BLaER1 treated with 17β-estradiol and CSF1 and Interleukin-3, amounts not matched to agents 10 nM and 100 nM (cell line): ENCODE measurements around the gene ULK2.

Source experiments
- H3K27ac ChIP-seq, 11 experiments: shearing (Covaris generic); formaldehyde crosslinking; 2 replicates each; pipeline ENCODE4 v1.8.1; 2022
- H3K27me3 ChIP-seq, 11 experiments: shearing (Covaris generic); formaldehyde crosslinking; 2 replicates each; pipeline ENCODE4 v1.8.1; 2022
- H3K36me3 ChIP-seq, 11 experiments: shearing (Covaris generic); formaldehyde crosslinking; 2 replicates each; pipeline ENCODE4 v1.8.1; 2022
- H3K4me1 ChIP-seq, 10 experiments: shearing (Covaris generic); formaldehyde crosslinking; 2 replicates each; pipeline ENCODE4 v1.8.1; 2022
- H3K4me2 ChIP-seq, 11 experiments: shearing (Covaris generic); formaldehyde crosslinking; 2 replicates each; pipeline ENCODE4 v1.8.1; 2022
- H3K4me3 ChIP-seq, 10 experiments: shearing (Covaris generic); formaldehyde crosslinking; 2 replicates each; pipeline ENCODE4 v1.8.1; 2022
- H3K9ac ChIP-seq, 11 experiments: shearing (Covaris generic); formaldehyde crosslinking; 2 replicates each; pipeline ENCODE4 v1.8.1; 2022
- H3K9me3 ChIP-seq, 11 experiments: shearing (Covaris generic); formaldehyde crosslinking; replicated peaks in 1 of 11; 2 replicates each; pipeline ENCODE4 v1.8.1; 2022
- H4K20me1 ChIP-seq, 11 experiments: shearing (Covaris generic); formaldehyde crosslinking; 2 replicates each; pipeline ENCODE4 v1.8.1; 2022
- Cebpa-rat ChIP-seq, 11 experiments: shearing (Covaris generic); IDR thresholded peaks; 2 replicates each; pipeline ENCODE4 v1.8.1; 2022

Gene ULK2

GRCh38 chr17:19733953-19734526 lies 133.7 kb downstream of the ULK2 start:
- H3K4me2 ChIP-seq = no peak overlapping the region
- TF ChIP-seq Cebpa-rat (IDR thresholded peaks at IDR 0.05) = no peak
- H3K27me3 ChIP-seq = no peaks in the 10 kb centered on the region
- no peak overlapping the region for H3K9ac ChIP-seq
- H3K4me3 ChIP-seq = no peak overlapping the region
- 0 out of 22 replicates have a peak, but pooled peaks cover 0 to 1% (median 0%) of the 10 kb centered on the region in 11 experiments for H4K20me1 ChIP-seq
- no peaks in the 10 kb centered on the region for H3K36me3 ChIP-seq
- no peaks in the 10 kb centered on the region for H3K4me1 ChIP-seq
- no peaks in the 10 kb centered on the region for H3K9me3 ChIP-seq
- H3K27ac ChIP-seq = no peak overlapping the region

- Histone ChIP-seq H3K27me3 (no peaks in the 10 kb centered on the region), H4K20me1 (no peaks in the 10 kb centered on the region), H3K9me3 (no peaks in the 10 kb centered on the region), H3K9ac (no peak overlapping the region), H3K4me3 (no peak overlapping the region), H3K27ac (no peak overlapping the region), H3K36me3 (no peaks in the 10 kb centered on the region), H3K4me1 (peaks cover 0 to 7% (median 0%) of the 10 kb centered on the region in 10 experiments; a peak in 2 of 20 replicates), H3K4me2 (no peak overlapping the region)
- TF ChIP-seq Cebpa-rat (IDR thresholded peaks at IDR 0.05) = no peak
These were observed 136.1 kb downstream of the ULK2 start for GRCh38 chr17:19731626-19732025.

- Histone ChIP-seq H3K4me3 (no peak overlapping the region), H3K9ac (no peak overlapping the region), H3K9me3 (no peaks in the 10 kb centered on the region), H3K4me1 (peaks cover 0 to 7% (median 0%) of the 10 kb centered on the region in 10 experiments; a peak in 2 of 20 replicates), H4K20me1 (no peaks in the 10 kb centered on the region), H3K27ac (no peak overlapping the region), H3K4me2 (no peak overlapping the region), H3K27me3 (no peaks in the 10 kb centered on the region), H3K36me3 (no peaks in the 10 kb centered on the region)
- TF ChIP-seq Cebpa-rat (IDR thresholded peaks at IDR 0.05) = no peak
These were observed 136.9 kb downstream of the ULK2 start for GRCh38 chr17:19730843-19731242.

GRCh38 chr17:19729900-19730299 lies 137.8 kb downstream of the ULK2 start:
- Histone ChIP-seq H3K4me1 (peaks cover 0 to 7% (median 0%) of the 10 kb centered on the region in 10 experiments; a peak in 2 of 20 replicates), H3K4me2 (no peak overlapping the region), H3K9me3 (no peaks in the 10 kb centered on the region), H3K27me3 (no peaks in the 10 kb centered on the region), H4K20me1 (no peaks in the 10 kb centered on the region), H3K4me3 (no peak overlapping the region), H3K27ac (no peak overlapping the region), H3K9ac (no peak overlapping the region), H3K36me3 (no peaks in the 10 kb centered on the region)
- TF ChIP-seq Cebpa-rat (IDR thresholded peaks at IDR 0.05) = no peak

- Histone ChIP-seq H4K20me1 (no peaks in the 10 kb centered on the region), H3K4me3 (no peak overlapping the region), H3K4me2 (peak overlapping the region in 3 of 11 experiments; percentile 4 to 9 (median 7); a peak in 3 of 22 replicates), H3K9ac (peak overlapping the region in 1 of 11 experiments; percentile 18; a peak in 1 of 22 replicates), H3K27me3 (no peaks in the 10 kb centered on the region), H3K4me1 (peaks cover 0 to 7% (median 0%) of the 10 kb centered on the region in 10 experiments; a peak in 2 of 20 replicates), H3K27ac (no peak overlapping the region), H3K36me3 (no peaks in the 10 kb centered on the region), H3K9me3 (no peaks in the 10 kb centered on the region)
- no peak for TF ChIP-seq Cebpa-rat (IDR thresholded peaks at IDR 0.05)
These were observed 139.6 kb downstream of the ULK2 start for GRCh38 chr17:19728084-19728495.

- no peaks in the 10 kb centered on the region for H4K20me1 ChIP-seq
- H3K36me3 ChIP-seq = no peaks in the 10 kb centered on the region
- H3K4me3 ChIP-seq = no peak overlapping the region
- no peak for TF ChIP-seq Cebpa-rat (IDR thresholded peaks at IDR 0.05)
- no peaks in the 10 kb centered on the region for H3K9me3 ChIP-seq
- peaks cover 0 to 7% (median 0%) of the 10 kb centered on the region in 10 experiments; a peak in 2 of 20 replicates for H3K4me1 ChIP-seq
- no peaks in the 10 kb centered on the region for H3K27me3 ChIP-seq
- peak overlapping the region in 1 of 11 experiments; percentile 18; a peak in 2 of 22 replicates for H3K9ac ChIP-seq
- H3K27ac ChIP-seq = no peak overlapping the region
- peak overlapping the region in 3 of 11 experiments; percentile 4 to 9 (median 7); a peak in 2 of 22 replicates for H3K4me2 ChIP-seq
These were observed 140.1 kb downstream of the ULK2 start for GRCh38 chr17:19727501-19728078.

GRCh38 chr17:19726631-19727376 lies 140.9 kb downstream of the ULK2 start:
- H3K36me3 ChIP-seq = no peaks in the 10 kb centered on the region
- H3K27ac ChIP-seq = no peak overlapping the region
- H4K20me1 ChIP-seq = no peaks in the 10 kb centered on the region
- no peaks in the 10 kb centered on the region for H3K27me3 ChIP-seq
- H3K9ac ChIP-seq = no peak overlapping the region
- no peaks in the 10 kb centered on the region for H3K9me3 ChIP-seq
- no peak overlapping the region for H3K4me3 ChIP-seq
- TF ChIP-seq Cebpa-rat (IDR thresholded peaks at IDR 0.05) = no peak
- no peak overlapping the region for H3K4me2 ChIP-seq
- peaks cover 0 to 7% (median 0%) of the 10 kb centered on the region in 10 experiments; a peak in 2 of 20 replicates for H3K4me1 ChIP-seq

GRCh38 chr17:19725486-19725885 lies 142.2 kb downstream of the ULK2 start:
- Histone ChIP-seq H3K4me3 (no peak overlapping the region), H3K27me3 (no peaks in the 10 kb centered on the region), H3K9me3 (no peaks in the 10 kb centered on the region), H3K9ac (no peak overlapping the region), H3K4me1 (peaks cover 0 to 13% (median 2%) of the 10 kb centered on the region in 10 experiments; a peak in 6 of 20 replicates), H3K27ac (no peak overlapping the region), H4K20me1 (no peaks in the 10 kb centered on the region), H3K4me2 (no peak overlapping the region), H3K36me3 (no peaks in the 10 kb centered on the region)
- no peak for TF ChIP-seq Cebpa-rat (IDR thresholded peaks at IDR 0.05)
